Neuronal stem cell (in vitro differentiated cells): ENCODE data around the gene MDFI.

Experiments used
- DNase-seq: peaks from one replicate; pipeline ENCODE4 v3.0.0-alpha.2; 2013; ENCODE audit warnings: low spot score
- H2AFZ ChIP-seq: one replicate; pipeline ENCODE4 v1.6.1; 2013; ENCODE audit warnings: mild to moderate bottlenecking, low read length, inconsistent platforms
- H2AK5ac ChIP-seq: 2 replicates; pipeline ENCODE4 v1.6.1; 2013; ENCODE audit warnings: low read depth, mild to moderate bottlenecking, inconsistent platforms, low read length, moderate library complexity, mixed read lengths
- H2BK120ac ChIP-seq: 2 replicates; pipeline ENCODE4 v1.6.1; 2013; ENCODE audit warnings: low read depth, mild to moderate bottlenecking, inconsistent platforms, low read length, moderate library complexity, mixed read lengths
- H2BK12ac ChIP-seq: one replicate; pipeline ENCODE4 v1.6.1; 2013; ENCODE audit warnings: low read length, inconsistent platforms
- H2BK15ac ChIP-seq: 2 replicates; pipeline ENCODE4 v1.6.1; 2013; ENCODE audit warnings: mild to moderate bottlenecking, low read length, inconsistent platforms, mixed read lengths
- H2BK5ac ChIP-seq: one replicate; pipeline ENCODE4 v1.6.1; 2013; ENCODE audit warnings: inconsistent platforms, mild to moderate bottlenecking, low read length, moderate library complexity
- H3K14ac ChIP-seq: one replicate; pipeline ENCODE4 v1.6.1; 2013; ENCODE audit warnings: low read length, inconsistent platforms
- H3K18ac ChIP-seq: 2 replicates; pipeline ENCODE4 v1.6.1; 2013; ENCODE audit warnings: low read length, inconsistent platforms
- H3K23ac ChIP-seq: 2 replicates; pipeline ENCODE4 v1.6.1; 2013; ENCODE audit warnings: low read depth, mild to moderate bottlenecking, mixed read lengths, low read length, inconsistent platforms; ENCODE audit not compliant: poor library complexity
- H3K27ac ChIP-seq: replicated peaks from 3 replicates; pipeline ENCODE4 v1.5.1; 2013; ENCODE audit warnings: low read length, inconsistent platforms
- H3K27me3 ChIP-seq, 3 experiments: 2 replicates each; pipeline ENCODE4 v1.6.1; 2013; ENCODE audit warnings: low read length in 3 of 3, mild to moderate bottlenecking in 2 of 3, inconsistent platforms in 1 of 3, low read depth in 1 of 3, mixed read lengths in 1 of 3, moderate library complexity in 1 of 3; ENCODE audit not compliant: control insufficient read depth in 3 of 3, insufficient read depth in 3 of 3
- H3K36me3 ChIP-seq, 2 donors: replicated peaks in 1 of 2; 2 replicates each; pipeline ENCODE4 v1.6.1; 2013; ENCODE audit warnings: low read length in 2 of 2; ENCODE audit not compliant: control insufficient read depth in 2 of 2, insufficient read depth in 2 of 2
- H3K4ac ChIP-seq: 2 replicates; pipeline ENCODE4 v1.6.1; 2013; ENCODE audit warnings: inconsistent platforms, mild to moderate bottlenecking, low read length, moderate library complexity
- H3K4me1 ChIP-seq, 2 donors: 1 replicate in 1 of 2; 2 replicates in 1 of 2; pipeline ENCODE4 v1.6.1; 2013; ENCODE audit warnings: low read length in 2 of 2, low read depth in 1 of 2; ENCODE audit not compliant: control insufficient read depth in 2 of 2, insufficient read depth in 1 of 2
- H3K4me2 ChIP-seq: one replicate; pipeline ENCODE4 v1.6.1; 2013; ENCODE audit warnings: mild to moderate bottlenecking, low read length, inconsistent platforms; ENCODE audit not compliant: insufficient read depth, poor library complexity, severe bottlenecking
- H3K4me3 ChIP-seq, 2 donors: 2 replicates each; pipeline ENCODE4 v1.5.1; 2013; ENCODE audit warnings: low read length in 2 of 2, mild to moderate bottlenecking in 2 of 2, inconsistent platforms in 1 of 2, moderate library complexity in 1 of 2
- H3K79me1 ChIP-seq: one replicate; pipeline ENCODE4 v1.6.1; 2013; ENCODE audit warnings: low read depth, mild to moderate bottlenecking, inconsistent platforms, low read length, moderate library complexity
- H3K9ac ChIP-seq: one replicate; pipeline ENCODE4 v1.6.1; 2013; ENCODE audit warnings: mild to moderate bottlenecking, low read depth, low read length, inconsistent platforms; ENCODE audit not compliant: poor library complexity
- H3K9me3 ChIP-seq, 2 donors: replicated peaks in 1 of 2; 2 replicates each; pipeline versions ENCODE3 to v1.6.1; 2013; ENCODE audit warnings: low read length in 2 of 2, mild to moderate bottlenecking in 2 of 2, inconsistent platforms in 1 of 2, low read depth in 1 of 2, mixed read lengths in 1 of 2, moderate library complexity in 1 of 2; ENCODE audit not compliant: control insufficient read depth in 2 of 2, insufficient read depth in 1 of 2
- H4K8ac ChIP-seq: one replicate; pipeline ENCODE4 v1.6.1; 2013; ENCODE audit warnings: low read depth, mild to moderate bottlenecking, inconsistent platforms, low read length, moderate library complexity
- H4K91ac ChIP-seq: one replicate; pipeline ENCODE4 v1.6.1; 2013; ENCODE audit warnings: low read length, low read depth, mild to moderate bottlenecking, inconsistent platforms; ENCODE audit not compliant: poor library complexity
- WGBS, 2 donors: extraction: QIAGEN DNeasy Blood & Tissue Kit; methylation state at CpG; one replicate each; pipeline ENCODE4 v1.1.7; 2013; ENCODE audit warnings: missing lambda C conversion rate in 2 of 2, mixed read lengths in 1 of 2; ENCODE audit not compliant: insufficient read length in 2 of 2, insufficient replicate concordance in 1 of 2; ENCODE audit errors: extremely low coverage in 2 of 2; 5-methylcytosine and 5-hydroxymethylcytosine counted together

MDFI gene

DNA sequence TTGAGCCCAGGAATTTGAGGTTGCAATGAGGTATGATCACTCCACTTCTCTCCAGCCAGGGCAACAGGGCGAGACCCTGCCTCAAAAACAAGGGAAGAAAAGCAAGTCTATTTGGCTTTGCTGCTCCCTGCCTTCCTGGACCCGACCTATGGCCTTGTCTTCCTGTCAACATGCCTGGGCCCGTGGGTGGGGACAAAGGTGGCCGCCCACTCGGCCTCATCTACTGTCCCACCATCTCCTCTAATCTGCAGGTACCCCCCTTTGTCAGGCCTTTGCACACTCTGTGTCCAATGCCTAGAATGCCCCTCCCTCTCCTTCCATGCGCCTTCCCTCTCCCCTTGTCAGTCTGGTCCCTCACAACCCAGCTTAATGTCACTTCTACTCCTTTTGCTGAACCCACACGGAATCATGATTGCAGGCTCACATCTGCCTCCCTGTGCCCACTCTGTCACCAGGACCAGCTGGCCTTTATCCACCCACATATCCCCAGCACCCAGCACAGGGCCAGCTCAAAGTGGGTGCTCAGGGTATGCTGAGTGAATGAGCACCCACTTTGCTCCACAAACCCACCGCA lies 40.3 kb downstream of the MDFI start:
- H3K36me3 ChIP-seq, result no peaks in the 10 kb centered on the region
- no peak overlapping the region for H2BK15ac ChIP-seq
- no peak overlapping the region for H3K18ac ChIP-seq
- no peak overlapping the region for H3K14ac ChIP-seq
- no peak overlapping the region for H4K91ac ChIP-seq
- H2BK120ac ChIP-seq, result no peak overlapping the region
- no peak overlapping the region for H4K8ac ChIP-seq
- H3K27ac ChIP-seq, result no peak overlapping the region
- H2AFZ ChIP-seq, result no peak overlapping the region
- H3K27me3 ChIP-seq, result peaks cover 0 to 30% (median 11%) of the 10 kb centered on the region in 3 experiments
- no CpG with 5 or more reads among the region's 8 CpGs for WGBS, 2 donors
- H3K9me3 ChIP-seq, result no peaks in the 10 kb centered on the region
- no peaks in the 10 kb centered on the region for H3K79me1 ChIP-seq
- no peak overlapping the region for H2BK12ac ChIP-seq
- no peak overlapping the region for H2AK5ac ChIP-seq
- H3K4me2 ChIP-seq, result no peak overlapping the region
- H2BK5ac ChIP-seq, result no peak overlapping the region
- no peak for DNase-seq
- H3K23ac ChIP-seq, result no peak overlapping the region
- no peak overlapping the region for H3K4ac ChIP-seq
- H3K4me1 ChIP-seq, result peaks cover 18 to 23% of the 10 kb centered on the region in 2 donors
- no peak overlapping the region for H3K4me3 ChIP-seq
- H3K9ac ChIP-seq, result no peak overlapping the region

- no peaks in the 10 kb centered on the region for H3K9me3 ChIP-seq
- no peaks in the 10 kb centered on the region for H3K36me3 ChIP-seq
- no peak overlapping the region for H3K14ac ChIP-seq
- H3K18ac ChIP-seq, result no peak overlapping the region
- no peak overlapping the region for H2AK5ac ChIP-seq
- no CpG with 5 or more reads among the region's 9 CpGs for WGBS, 2 donors
- H3K79me1 ChIP-seq, result no peaks in the 10 kb centered on the region
- H3K27me3 ChIP-seq, result peaks cover 0 to 30% (median 11%) of the 10 kb centered on the region in 3 experiments
- H3K4me1 ChIP-seq, result peaks cover 20 to 28% of the 10 kb centered on the region in 2 donors
- H2BK12ac ChIP-seq, result no peak overlapping the region
- no peak overlapping the region for H4K8ac ChIP-seq
- H2AFZ ChIP-seq, result no peak overlapping the region
- no peak overlapping the region for H2BK5ac ChIP-seq
- H4K91ac ChIP-seq, result no peak overlapping the region
- DNase-seq, result no peak
- no peak overlapping the region for H3K27ac ChIP-seq
- no peak overlapping the region for H3K4ac ChIP-seq
- H2BK15ac ChIP-seq, result no peak overlapping the region
- H3K9ac ChIP-seq, result no peak overlapping the region
- no peak overlapping the region for H2BK120ac ChIP-seq
- H3K4me2 ChIP-seq, result no peak overlapping the region
- no peak overlapping the region for H3K23ac ChIP-seq
- H3K4me3 ChIP-seq, result no peak overlapping the region
These were observed 41.4 kb downstream of the MDFI start for GRCh38 chr6:41679696-41680095.

GRCh38 chr6:41680182-41680965 lies 42.1 kb downstream of the MDFI start:
- Histone ChIP-seq H3K23ac (peak overlapping the region; percentile 59), H3K4me1 (peaks cover 20 to 28% of the 10 kb centered on the region in 2 donors), H3K4ac (no peak overlapping the region), H3K36me3 (no peaks in the 10 kb centered on the region), H2AFZ (peak overlapping the region; percentile 56), H2BK120ac (no peak overlapping the region), H3K27me3 (peaks cover 0 to 25% (median 11%) of the 10 kb centered on the region in 3 experiments), H3K14ac (no peak overlapping the region), H3K79me1 (no peaks in the 10 kb centered on the region), H3K4me2 (no peak overlapping the region), H2BK5ac (no peak overlapping the region), H2AK5ac (no peak overlapping the region), H3K4me3 (no peak overlapping the region), H3K18ac (peak overlapping the region; percentile 60), H2BK15ac (peak overlapping the region; percentile 66), H3K9ac (no peak overlapping the region), H3K9me3 (no peaks in the 10 kb centered on the region), H4K91ac (no peak overlapping the region), H2BK12ac (no peak overlapping the region), H4K8ac (no peak overlapping the region), H3K27ac (no peak overlapping the region)
- no peak for DNase-seq
- WGBS, 2 donors, result no CpG with 5 or more reads among the region's 11 CpGs

- Histone ChIP-seq H3K9ac (no peak overlapping the region), H2BK120ac (no peak overlapping the region), H2AFZ (peak overlapping the region; percentile 67), H4K8ac (no peak overlapping the region), H3K14ac (no peak overlapping the region), H2BK15ac (no peak overlapping the region), H3K36me3 (no peaks in the 10 kb centered on the region), H3K23ac (no peak overlapping the region), H4K91ac (no peak overlapping the region), H3K4me1 (peaks cover 18 to 22% of the 10 kb centered on the region in 2 donors), H3K18ac (no peak overlapping the region), H2BK12ac (no peak overlapping the region), H3K9me3 (no peaks in the 10 kb centered on the region), H3K27me3 (peaks cover 0 to 13% (median 8%) of the 10 kb centered on the region in 3 experiments), H3K79me1 (no peaks in the 10 kb centered on the region), H2BK5ac (no peak overlapping the region), H3K27ac (no peak overlapping the region), H3K4me3 (no peak overlapping the region), H3K4ac (no peak overlapping the region), H2AK5ac (no peak overlapping the region), H3K4me2 (no peak overlapping the region)
- WGBS, 2 donors, result no CpG with 5 or more reads among the region's 9 CpGs
- peak; percentile 88 for DNase-seq
These were observed 43.8 kb downstream of the MDFI start for GRCh38 chr6:41682056-41682477.
